ENCODE data around the gene ACSF3.

- TF ChIP-seq, protein P1, sequence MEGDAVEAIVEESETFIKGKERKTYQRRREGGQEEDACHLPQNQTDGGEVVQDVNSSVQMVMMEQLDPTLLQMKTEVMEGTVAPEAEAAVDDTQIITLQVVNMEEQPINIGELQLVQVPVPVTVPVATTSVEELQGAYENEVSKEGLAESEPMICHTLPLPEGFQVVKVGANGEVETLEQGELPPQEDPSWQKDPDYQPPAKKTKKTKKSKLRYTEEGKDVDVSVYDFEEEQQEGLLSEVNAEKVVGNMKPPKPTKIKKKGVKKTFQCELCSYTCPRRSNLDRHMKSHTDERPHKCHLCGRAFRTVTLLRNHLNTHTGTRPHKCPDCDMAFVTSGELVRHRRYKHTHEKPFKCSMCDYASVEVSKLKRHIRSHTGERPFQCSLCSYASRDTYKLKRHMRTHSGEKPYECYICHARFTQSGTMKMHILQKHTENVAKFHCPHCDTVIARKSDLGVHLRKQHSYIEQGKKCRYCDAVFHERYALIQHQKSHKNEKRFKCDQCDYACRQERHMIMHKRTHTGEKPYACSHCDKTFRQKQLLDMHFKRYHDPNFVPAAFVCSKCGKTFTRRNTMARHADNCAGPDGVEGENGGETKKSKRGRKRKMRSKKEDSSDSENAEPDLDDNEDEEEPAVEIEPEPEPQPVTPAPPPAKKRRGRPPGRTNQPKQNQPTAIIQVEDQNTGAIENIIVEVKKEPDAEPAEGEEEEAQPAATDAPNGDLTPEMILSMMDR (conservative IDR thresholded peaks at IDR 0.05; ENCODE audit: low read depth, low read length), result no peak
- TF ChIP-seq EZH2phosphoT487 (IDR thresholded peaks at IDR 0.05; ENCODE audit: borderline replicate concordance, low read length), result no peak
- TF ChIP-seq EZH2 (IDR thresholded peaks at IDR 0.05; ENCODE audit: low read length, unreplicated experiment), result no peak
These were observed 43.4 kb upstream of the ACSF3 start for GRCh38 chr16:89050119-89050867.
